Mucosa of gallbladder (tissue), 1 donor: ENCODE data around the gene PTPN7. TPM values are rescaled to one million over a fixed set of nuclear protein-coding genes. Genes with fewer than 3 reads are reported as not detected.
A peak's percentile ranks its signal among the peaks of the same experiment; 100 is the strongest.
"Not testable (repeated sequence)": the region's sequence is repeated elsewhere in the genome, so short reads cannot be mapped to it uniquely, and the experiment has no call there.

Source experiments
- DNase-seq: peaks from one replicate; pipeline ENCODE4 v3.0.0-alpha.2; 2020; ENCODE audit warnings: low spot score
- total RNA-seq: library from RNA; stranded (reverse); gene quantifications from one replicate; pipeline ENCODE4 v1.2.1, GENCODE V29; 2021
- donor health status: DM: no; HTN: no; CAD: no.

PTPN7 gene
- total RNA-seq, 1 donor from 2014 or later, result 9.3 TPM

DNA sequence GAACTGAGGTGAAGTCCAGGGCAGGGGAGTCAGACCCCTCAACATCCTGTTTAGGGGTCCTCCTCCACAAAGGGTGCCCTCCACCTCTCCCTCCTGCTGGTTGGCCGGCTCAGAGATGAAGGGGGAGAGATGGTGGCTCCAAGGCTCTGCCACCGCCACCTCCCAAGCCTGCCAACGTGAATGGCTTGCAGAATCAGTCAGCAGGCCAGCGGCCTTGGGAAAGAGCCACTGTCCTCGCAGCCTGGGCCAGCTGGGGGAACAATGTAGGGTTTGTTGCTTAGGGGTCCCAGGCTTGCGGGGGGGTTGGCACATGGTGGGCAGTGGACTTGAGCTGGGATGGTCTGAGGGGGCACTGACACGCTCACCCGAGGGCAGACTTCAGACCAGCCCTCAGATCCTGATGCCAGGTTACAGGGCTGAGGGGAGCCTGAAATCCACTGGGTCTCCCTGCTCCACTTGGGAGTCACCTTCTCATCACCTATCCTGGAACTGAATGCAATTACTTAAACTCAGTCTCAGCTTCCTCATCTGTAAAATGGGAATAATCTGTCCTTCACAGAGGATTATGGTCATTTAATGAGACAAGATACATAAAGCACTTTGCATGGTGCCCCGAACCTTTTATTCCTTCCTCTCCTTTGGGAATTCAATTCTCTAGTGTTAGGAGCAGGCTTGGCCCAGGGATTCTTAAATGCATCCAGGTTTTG is 29.4 kb downstream of the PTPN7 start:
- no peak for DNase-seq

DNA sequence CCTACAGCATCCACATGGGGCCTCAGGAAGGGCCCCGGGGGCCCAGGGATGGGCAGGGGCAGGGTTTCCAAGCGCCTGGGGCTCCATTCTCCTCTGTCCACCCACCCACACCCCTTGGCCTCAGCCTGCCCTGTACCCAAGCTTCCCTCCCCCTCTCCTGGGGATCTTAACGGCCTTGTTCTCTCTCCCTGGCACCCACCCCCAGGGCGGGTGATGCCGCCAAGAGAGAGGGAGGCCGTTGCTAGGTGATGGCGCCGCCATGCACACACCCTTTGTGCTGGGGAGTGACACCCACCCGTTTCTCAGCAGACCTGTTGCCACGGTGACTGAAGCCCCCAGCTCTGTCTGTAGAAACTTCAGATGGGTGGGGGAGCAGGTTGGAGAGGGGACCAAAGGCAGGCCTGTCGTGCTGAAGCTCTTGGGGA is 30.1 kb downstream of the PTPN7 start:
- no peak for DNase-seq

DNA sequence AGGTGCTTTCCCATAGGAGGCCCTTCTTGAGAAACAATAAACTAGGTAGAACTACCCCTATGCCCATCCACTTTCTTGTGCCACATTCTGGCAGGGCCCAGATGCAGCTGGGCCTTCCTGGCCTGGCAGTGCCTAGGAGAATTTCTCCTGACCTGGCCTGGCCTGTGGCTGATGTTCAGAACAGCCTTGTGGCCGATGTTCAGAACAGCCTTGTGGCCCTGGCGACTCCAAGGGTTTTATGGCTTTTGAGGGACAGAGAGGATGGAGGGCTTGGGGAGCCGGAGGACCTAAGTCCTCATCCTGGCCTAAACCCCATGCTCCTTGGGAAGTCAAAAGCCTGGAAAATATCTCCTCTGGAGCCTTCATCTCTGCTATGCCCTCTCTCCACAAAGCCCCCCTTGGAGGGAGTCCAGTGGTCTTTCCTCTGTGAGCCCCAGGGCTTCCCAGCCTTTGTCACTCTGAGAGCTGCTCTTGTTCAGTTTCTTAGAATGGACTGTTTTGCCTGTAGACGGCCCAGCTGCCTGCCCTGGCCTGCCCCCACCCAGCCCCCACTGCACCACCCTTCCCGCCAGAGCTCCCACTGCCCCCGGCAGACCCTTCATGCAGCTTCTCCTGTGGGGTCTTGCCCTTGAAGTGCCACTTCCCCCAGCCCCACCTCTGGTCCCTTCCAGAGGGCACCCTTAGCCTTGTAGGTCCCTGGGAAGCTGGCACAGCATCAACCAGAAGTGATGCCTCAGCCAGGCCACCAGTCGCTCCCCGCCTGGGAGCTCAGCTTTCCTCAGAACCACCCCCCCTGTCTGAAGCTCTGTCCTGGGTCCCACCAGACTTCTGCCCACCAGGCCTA is 30.7 kb downstream of the PTPN7 start:
- DNase-seq, result no peak

DNA sequence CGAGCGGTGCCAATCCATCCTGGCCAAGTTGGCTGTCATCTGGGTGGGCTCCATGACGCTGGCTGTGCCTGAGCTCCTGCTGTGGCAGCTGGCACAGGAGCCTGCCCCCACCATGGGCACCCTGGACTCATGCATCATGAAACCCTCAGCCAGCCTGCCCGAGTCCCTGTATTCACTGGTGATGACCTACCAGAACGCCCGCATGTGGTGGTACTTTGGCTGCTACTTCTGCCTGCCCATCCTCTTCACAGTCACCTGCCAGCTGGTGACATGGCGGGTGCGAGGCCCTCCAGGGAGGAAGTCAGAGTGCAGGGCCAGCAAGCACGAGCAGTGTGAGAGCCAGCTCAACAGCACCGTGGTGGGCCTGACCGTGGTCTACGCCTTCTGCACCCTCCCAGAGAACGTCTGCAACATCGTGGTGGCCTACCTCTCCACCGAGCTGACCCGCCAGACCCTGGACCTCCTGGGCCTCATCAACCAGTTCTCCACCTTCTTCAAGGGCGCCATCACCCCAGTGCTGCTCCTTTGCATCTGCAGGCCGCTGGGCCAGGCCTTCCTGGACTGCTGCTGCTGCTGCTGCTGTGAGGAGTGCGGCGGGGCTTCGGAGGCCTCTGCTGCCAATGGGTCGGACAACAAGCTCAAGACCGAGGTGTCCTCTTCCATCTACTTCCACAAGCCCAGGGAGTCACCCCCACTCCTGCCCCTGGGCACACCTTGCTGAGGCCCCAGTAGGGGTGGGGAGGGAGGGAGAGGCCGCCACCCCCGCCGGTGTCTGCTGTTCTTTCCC is 32.4 kb downstream of the PTPN7 start:
- no peak for DNase-seq

DNA sequence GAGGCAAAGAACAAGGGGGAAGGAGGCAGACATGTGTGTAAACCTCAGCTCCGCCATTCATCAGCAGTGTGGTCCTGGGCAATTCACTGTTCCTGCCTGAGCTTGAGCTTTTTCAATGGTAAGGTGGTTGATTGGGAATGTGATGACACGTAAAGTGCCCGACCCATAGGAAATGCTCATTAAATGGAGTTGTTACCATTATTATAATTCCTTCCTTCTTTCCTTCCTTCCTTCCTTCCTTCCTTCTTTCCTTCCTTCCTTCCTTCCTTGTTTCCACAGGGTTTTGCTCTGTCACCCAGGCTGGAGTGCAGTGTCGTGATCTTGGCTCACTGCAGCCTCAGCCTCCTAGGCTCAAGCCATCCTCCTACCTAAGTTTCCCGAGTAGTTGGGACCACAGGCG is 33.3 kb downstream of the PTPN7 start:
- no peak for DNase-seq

DNA sequence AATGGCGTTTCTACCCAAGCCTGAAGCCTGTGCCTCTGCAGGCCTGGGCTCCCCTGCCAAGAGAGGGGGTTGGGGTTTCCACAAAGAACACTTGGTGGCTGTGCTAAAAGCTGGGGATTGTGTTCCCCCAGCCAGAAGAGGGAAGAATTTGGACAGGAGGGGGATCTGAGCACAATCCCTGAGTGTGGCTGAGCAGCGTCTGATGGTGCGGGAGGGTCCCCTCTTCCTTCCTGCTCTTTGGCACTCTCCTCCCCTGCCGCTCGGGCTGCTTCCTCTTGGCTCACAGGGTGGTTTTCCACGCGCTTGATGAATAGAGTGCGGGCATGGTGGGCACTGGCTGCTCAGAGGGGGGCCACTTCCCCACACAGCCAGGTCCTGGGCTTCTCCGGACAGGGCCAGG is 34.0 kb downstream of the PTPN7 start:
- DNase-seq, result no peak

DNA sequence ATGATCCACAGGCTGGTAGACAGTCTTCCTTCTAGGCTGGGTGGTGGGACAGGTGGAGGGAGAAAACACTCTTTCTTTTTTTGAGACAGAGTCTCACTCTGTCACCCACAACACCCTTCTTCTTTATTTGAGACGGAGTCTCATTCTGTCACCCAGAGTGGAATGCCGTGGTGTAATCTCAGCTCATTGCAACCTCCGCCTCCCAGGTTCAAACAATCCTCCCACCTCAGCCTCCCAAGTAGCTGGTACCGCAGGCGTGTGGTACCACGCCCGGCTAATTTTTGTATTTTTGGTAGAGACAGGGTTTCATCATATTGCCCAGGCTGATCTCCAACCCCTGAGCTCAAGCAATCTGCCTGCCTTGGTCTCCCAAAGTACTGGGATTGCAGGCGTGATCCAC is 34.8 kb downstream of the PTPN7 start:
- no peak for DNase-seq

DNA sequence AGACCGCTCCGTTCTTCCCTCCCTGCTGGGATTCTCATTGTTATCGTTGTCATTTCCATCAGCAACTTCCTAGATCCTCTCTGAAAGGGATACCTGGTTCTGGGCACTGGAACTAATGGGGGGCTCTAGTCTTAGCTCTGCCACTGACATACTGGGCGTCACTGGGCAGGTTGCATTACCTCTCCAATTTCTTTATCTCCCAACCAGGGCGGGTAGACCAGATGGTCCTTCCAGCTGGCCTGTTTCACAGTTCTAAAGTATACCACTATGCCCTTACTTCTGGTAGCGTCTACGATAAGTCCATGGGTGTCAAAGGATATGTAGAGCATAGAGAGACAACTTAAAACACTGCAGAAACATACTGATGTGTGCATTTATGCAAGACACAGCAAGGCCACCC is 36.3 kb downstream of the PTPN7 start:
- no peak for DNase-seq

DNA sequence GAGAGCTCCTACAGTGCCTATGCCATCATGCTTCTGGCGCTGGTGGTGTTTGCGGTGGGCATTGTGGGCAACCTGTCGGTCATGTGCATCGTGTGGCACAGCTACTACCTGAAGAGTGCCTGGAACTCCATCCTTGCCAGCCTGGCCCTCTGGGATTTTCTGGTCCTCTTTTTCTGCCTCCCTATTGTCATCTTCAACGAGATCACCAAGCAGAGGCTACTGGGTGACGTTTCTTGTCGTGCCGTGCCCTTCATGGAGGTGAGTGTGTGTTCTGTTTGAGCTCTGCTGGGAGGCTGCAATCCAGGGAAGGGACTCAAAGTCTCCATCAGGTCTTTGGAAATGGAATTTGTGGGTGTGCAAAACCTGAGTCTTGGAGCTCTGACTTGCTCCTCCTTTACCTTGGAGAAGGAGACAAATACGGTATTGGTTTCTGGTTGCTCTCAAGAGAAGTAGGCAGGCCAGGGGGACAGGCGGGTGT is 37.0 kb downstream of the PTPN7 start:
- no peak for DNase-seq

DNA sequence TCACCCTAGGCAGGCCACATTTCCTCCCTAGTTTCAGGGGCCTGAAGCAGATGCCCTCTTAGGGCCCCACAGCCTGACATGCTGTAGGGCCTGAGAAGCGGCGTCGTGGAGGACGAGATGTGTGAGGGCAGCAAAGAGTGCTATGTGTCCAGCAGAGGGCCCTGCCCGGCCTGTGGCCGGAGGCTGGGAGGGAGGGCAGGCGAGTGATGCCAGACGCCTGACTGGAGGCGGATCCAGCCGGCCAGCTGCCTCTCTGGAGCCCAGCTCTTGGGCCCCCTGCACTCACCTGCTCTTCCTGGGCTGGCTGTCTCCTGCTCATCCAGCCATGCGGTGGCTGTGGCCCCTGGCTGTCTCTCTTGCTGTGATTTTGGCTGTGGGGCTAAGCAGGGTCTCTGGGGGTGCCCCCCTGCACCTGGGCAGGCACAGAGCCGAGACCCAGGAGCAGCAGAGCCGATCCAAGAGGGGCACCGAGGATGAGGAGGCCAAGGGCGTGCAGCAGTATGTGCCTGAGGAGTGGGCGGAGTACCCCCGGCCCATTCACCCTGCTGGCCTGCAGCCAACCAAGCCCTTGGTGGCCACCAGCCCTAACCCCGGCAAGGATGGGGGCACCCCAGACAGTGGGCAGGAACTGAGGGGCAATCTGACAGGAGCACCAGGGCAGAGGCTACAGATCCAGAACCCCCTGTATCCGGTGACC is 37.6 kb downstream of the PTPN7 start, which contains the start of gene GPR37L1:
GPR37L1 (plus strand) TSS at position 279 of the 697 bp plus-strand sequence; CDS start at position 326, 47 bp downstream.
- DNase-seq, result no peak

DNA sequence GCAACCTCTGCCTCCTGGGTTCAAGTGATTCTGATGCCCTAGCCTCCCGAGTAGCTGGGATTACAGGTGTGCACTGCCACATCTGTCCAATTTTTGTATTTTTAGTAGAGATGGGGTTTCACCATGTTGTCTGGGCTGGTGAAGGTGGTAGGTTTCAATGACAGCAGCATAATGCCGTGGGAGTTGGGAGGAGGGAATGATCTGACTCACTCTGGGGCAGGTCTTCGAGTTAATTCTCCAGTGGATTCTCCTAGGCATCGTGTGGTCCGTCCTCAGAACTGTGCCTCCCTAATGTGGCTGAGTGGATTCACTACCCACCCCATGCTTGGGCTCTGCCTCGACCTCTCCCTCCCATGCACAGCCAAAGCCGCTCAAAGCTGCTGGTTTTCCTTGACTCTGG is 39.4 kb downstream of the PTPN7 start:
- DNase-seq, result no peak

DNA sequence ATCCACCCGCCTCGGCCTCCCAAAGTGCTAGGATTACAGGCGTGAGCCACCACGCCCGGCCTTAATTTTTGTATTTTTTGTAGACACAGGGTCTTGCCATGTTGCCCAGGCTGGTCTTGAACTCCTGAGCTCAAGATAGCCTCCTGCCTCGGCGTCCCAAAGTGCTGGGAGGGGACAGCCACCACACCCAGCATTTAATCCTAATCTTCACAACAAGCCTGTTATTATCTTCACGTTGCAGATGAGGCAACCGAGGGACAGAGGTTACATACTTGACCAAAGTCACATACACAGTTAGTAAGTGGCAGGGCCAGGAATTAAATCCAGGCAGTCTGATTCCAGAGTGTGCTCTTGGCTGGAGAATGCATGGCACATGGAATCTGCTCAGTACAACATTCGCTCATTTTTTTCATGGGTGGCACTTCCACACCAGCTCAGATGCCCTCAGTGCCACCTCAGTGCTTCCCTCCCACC is 42.5 kb downstream of the PTPN7 start:
- DNase-seq, result no peak

DNA sequence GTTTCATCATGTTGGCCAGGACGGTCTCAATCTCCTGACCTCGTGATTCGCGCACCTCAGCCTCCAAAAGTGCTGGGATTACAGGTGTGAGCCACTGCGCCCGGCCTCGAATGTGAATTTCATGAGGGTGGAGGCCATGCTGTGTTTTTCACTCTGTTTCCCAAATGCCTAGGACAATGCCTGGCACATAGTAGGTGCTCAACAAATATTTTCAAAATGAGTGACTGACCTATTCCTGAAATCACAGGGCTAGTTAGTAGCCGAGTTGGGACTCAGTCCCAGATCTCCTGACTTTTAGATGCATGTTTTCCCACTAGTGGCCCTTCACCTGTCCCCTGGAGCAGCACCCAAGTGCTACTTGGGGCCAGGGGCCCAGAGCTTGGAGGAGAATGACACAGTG is 44.1 kb downstream of the PTPN7 start:
- no peak for DNase-seq

DNA sequence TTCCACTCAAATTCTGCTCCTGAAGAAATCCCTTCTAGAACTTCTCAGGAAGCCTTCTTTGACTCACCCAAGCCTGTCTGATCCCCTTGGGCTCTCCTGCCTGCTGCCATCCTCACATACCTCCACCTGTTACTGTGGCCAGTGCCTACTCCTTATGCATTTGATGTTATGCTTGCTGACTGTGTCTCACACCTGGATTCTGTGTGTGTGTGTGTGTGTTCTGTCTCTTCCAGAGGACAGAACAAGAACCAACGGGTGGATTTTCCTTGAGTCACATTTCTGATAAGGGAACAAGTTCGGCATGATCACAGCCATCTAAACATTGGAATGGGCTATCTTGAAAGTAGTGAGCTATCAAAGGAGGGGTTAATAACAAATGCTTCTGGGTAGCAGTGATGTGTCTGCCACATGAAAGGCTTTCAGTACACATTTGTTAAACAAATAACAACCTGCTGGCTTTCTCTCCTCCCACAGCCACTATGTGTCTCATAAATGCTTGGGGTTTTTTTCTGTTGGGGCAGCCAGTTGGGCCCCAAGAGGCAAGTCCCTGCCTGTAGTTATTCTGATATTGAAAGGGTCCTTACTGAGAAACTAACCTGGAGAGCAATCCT is 46.6 kb downstream of the PTPN7 start:
- no peak for DNase-seq

DNA sequence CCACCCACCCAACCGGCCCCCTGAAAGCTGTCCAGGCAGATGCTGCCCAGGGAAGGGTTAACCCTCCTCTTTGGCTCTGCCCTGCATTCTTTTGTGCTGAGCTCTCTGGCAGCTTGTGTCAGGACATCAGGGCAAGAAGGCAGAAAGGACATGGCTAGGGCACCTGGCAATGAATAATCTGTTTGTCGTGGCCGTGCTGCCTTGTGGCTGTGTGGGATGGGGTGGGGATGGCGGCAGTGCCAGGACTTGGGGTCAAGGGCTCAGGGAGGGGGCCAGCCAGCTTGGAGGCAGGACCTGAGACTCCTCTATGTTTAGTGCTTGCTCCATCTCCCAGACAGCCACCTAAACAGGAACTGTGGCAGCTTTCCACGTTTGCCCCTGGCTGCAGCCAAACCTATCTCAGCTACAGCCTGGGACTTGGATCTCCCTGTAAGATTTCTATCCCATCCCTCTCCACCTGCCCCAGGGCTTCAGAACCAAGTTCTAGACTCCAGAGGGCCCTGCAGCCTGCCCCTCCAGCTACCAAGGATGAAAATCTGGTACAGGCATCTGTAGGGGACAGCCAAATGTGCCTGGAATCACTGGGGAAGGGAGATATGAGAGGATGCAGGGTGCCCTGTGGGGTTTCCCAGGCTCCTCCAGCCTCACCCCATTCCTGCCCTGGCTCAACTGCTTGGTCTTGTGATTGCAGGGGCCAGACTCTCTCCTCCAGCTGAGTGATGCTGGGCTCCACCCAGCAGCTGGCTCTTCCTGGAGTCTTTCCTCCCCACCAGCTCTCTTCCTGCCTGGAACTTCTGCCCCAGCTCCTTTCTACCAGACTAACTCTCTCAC is 47.3 kb downstream of the PTPN7 start:
- DNase-seq, result peak; percentile 53

DNA sequence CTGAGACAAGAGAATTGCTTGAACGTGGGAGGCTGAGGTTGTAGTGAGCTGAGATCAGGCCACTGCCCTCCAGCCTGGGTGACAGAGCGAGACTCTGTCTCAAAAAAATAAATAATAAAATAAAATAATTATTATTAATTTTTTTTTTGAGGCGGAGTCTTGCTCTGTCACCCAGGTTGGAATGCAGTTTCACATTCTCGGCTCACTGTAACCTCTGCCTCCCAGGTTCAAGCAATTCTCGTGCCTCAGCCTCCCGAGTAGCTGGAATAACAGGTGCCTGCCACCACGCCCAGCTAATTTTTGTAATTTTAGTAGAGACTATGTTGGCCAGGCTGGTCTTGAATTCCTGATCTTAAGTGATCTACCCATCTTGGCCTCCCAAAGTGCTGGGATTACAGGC is 48.8 kb downstream of the PTPN7 start:
- not testable (repeated sequence) for DNase-seq

DNA sequence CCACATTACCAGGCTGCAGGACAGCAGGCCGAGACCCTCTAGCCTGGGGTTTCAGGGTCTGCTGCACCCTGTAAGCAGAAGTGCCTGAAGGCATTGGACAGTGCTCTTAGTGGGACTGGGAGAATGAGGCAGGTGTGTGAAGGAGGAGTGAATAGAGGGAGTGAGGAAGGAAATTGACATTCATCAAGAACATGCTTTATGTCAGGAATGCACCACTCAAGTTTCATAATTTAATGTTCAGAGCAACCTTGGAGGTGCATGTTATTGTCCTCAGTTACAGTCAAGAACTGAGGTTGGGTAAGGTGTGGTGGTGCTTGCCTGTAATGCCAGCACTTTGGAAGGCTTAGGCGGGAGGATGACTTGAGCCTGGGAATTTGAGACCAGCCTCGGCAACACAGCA is 49.4 kb downstream of the PTPN7 start:
- DNase-seq, result no peak

DNA sequence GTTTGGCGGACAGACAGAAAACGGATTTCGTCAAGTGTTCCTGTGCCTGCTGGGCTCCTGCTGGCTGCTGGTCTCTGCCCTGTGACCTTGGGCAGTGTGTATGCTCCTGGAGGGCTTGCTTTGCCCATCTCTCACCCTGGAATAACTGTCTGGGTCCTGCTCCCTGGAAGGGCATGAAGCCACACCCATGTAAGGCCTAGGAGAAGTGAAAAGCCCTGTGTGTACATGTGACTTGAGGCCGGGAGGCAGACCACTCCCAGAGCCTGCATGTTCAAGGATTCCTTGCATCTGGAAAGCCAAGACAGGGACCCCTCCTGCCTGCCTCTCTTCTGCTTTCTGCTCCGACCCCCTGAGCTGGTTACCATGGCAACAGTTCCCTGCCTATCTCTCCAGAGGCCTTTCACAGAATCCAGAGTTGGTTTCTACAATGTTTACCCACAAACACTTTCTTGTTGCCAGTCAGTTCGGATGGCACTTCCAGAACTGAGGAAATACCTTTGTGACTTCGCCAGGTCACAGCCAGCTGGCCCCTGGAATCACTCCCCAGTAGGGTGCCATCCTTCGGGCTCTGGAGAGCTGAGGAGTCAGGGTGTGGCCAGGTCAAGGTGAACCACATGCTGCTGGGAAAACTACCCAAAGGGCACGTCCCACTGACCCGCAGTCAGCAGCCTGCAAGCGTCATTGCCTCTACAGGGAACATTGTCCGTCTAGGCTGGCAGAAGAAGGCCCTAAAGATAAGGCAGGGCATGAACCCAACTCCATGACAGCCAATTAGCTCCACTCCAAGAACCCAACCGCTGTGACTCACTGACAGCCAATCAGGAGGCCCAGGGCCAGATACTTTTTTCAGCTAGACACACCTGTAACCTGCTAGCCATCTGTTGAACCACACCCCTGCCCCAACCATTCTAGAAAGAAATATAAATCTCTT is 52.3 kb downstream of the PTPN7 start:
- DNase-seq, result peak; percentile 91

DNA sequence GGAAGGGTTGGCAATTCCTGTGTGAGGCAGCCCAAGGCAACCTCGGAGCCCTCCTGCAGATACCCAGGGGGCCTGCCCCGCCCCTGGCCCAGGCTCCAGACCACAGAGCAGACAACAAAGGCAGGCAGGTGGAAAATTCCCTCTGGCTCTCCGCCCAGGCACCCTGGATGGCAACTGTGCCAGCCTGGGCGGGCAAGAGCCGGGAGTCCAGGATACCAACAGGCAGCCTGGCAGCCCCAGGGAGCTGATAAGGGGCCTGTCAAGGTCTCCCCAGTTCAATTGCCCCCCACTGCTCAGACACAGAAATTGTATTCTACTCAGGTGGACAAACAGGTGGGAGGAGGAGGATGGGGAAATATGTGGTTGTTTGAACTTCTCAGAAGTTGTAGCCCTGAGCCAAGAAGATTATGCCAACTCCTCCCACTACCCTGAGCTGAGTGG is 53.1 kb downstream of the PTPN7 start:
- DNase-seq, result peak; percentile 91
